ENCODE measurements around the gene MAP4K2.

The MAP4K2 gene

GRCh38 chr11:64810891-64811272, 7.9 kb upstream of the MAP4K2 start:
- DNase-seq, result no peak

- DNase-seq, result peak; percentile 87
Measured at GRCh38 chr11:64810271-64810890, 7.4 kb upstream of the MAP4K2 start, which contains the start of gene MEN1. MEN1 (minus strand) TSS chr11:64810551; CDS start chr11:64810109, 442 bp downstream.

GRCh38 chr11:64809781-64810241, 6.8 kb upstream of the MAP4K2 start:
- DNase-seq, result no peak

- no peak for DNase-seq
Measured at GRCh38 chr11:64805481-64805880, 2.5 kb upstream of the MAP4K2 start.

GRCh38 chr11:64804346-64805210, 1.6 kb upstream of the MAP4K2 start:
- no peak for DNase-seq

- DNase-seq, result no peak
Measured at GRCh38 chr11:64803846-64804345, 882 bp upstream of the MAP4K2 start.

- DNase-seq, result no peak
Measured at GRCh38 chr11:64802370-64803157, 450 bp downstream of the MAP4K2 start.

GRCh38 chr11:64801561-64802369, 1.2 kb downstream of the MAP4K2 start:
- DNase-seq, result no peak

GRCh38 chr11:64801158-64801464, 1.9 kb downstream of the MAP4K2 start:
- no peak for DNase-seq

GRCh38 chr11:64800303-64801157, 2.5 kb downstream of the MAP4K2 start:
- no peak for DNase-seq

GRCh38 chr11:64799623-64800302, 3.3 kb downstream of the MAP4K2 start:
- DNase-seq, result no peak

GRCh38 chr11:64799256-64799622, 3.8 kb downstream of the MAP4K2 start:
- no peak for DNase-seq

GRCh38 chr11:64796757-64797541, 6.1 kb downstream of the MAP4K2 start:
- DNase-seq, result no peak

GRCh38 chr11:64796047-64796756, 6.8 kb downstream of the MAP4K2 start:
- DNase-seq, result no peak

- no peak for DNase-seq
Measured at GRCh38 chr11:64794526-64794925, 8.5 kb downstream of the MAP4K2 start.

- DNase-seq, result no peak
Measured at GRCh38 chr11:64793271-64794160, 9.5 kb downstream of the MAP4K2 start.

- DNase-seq, result no peak
Measured at GRCh38 chr11:64792482-64792881, 10.5 kb downstream of the MAP4K2 start.

GRCh38 chr11:64791781-64792291, 11.2 kb downstream of the MAP4K2 start:
- DNase-seq, result no peak
